Esophagus squamous epithelium (tissue), 5 donors: Measurements from ENCODE around the gene STXBP5L. TPM values are rescaled to one million over a fixed set of nuclear protein-coding genes. Genes with fewer than 3 reads are reported as not detected.
A peak's percentile ranks its signal among the peaks of the same experiment; 100 is the strongest.

Experiments
- DNase-seq: peaks from one replicate; lab custom pipeline; 2025; lab: John Stamatoyannopoulos, UW
- H3K27ac ChIP-seq, 4 donors: fragments of 200-600 bp; sonication (generic); one replicate each; pipeline ENCODE4 v1.5.1; 2016 to 2019; ENCODE audit warnings: mild to moderate bottlenecking in 1 of 4
- H3K27me3 ChIP-seq, 4 donors: fragments of 200-600 bp; sonication (generic); 1 replicate in 3 of 4; 2 replicates in 1 of 4; pipeline versions ENCODE4 v1.5.1 to v1.6.0; 2017 to 2021; ENCODE audit warnings: antibody characterized with exemption in 1 of 4
- H3K36me3 ChIP-seq, 3 donors: fragments of 200-600 bp; sonication (generic); one replicate each; pipeline ENCODE4 v1.5.1; 2016 to 2019
- H3K4me1 ChIP-seq, 3 donors: fragments of 200-600 bp; sonication (generic); one replicate each; pipeline ENCODE4 v1.5.1; 2017 to 2019
- H3K4me3 ChIP-seq, 4 donors: fragments of 200-600 bp; sonication (generic); 1 replicate in 3 of 4; 2 replicates in 1 of 4; pipeline ENCODE4 v1.5.1; 2016 to 2019; ENCODE audit warnings: mild to moderate bottlenecking in 2 of 4, moderate library complexity in 1 of 4
- H3K9me3 ChIP-seq, 3 donors: fragments of 200-600 bp; sonication (generic); one replicate each; pipeline ENCODE4 v1.5.1; 2016 to 2019
- POLR2A ChIP-seq, 4 donors: fragments of 450-650 bp; IDR thresholded peaks; one replicate each; pipeline ENCODE4 v1.6.1; 2017; ENCODE audit warnings: antibody characterized with exemption in 4 of 4, mild to moderate bottlenecking in 4 of 4, moderate library complexity in 3 of 4
- WGBS, 2 donors: methylation state at CpG; one replicate each; pipeline ENCODE4 v1.1.5; 2018; 5-methylcytosine and 5-hydroxymethylcytosine counted together
- intact Hi-C: fragments of 100-400 bp; cut with DNase I; formaldehyde crosslinking; loops from one replicate; pipeline ENCODE4 v1.15.0; 2022
- total RNA-seq, 4 donors: library from RNA; depleted of rRNA; stranded (reverse); fragments of >200 nt; gene quantifications; one replicate each; pipeline ENCODE4 v1.1.0, GENCODE V29; 2016
- TF ChIP-seq, protein P1 (sequence below), 6 experiments: fragments of 450-650 bp in 4 of 6; fragments of 200-600 bp in 2 of 6; sonication (generic) in 2 of 6; IDR thresholded peaks; one replicate each; pipeline ENCODE4 v1.5.1; 2016 to 2019; ENCODE audit warnings: antibody characterized with exemption in 6 of 6, mild to moderate bottlenecking in 4 of 6, moderate library complexity in 4 of 6
- donor health status: DM: yes; HTN: yes; CAD: no.

STXBP5L gene
- total RNA-seq: 1 to 10 TPM in 1 of 4 donors, under 1 TPM in 2, not detected in 1; 0.04 to 1.9 (median 0.18) TPM

DNA sequence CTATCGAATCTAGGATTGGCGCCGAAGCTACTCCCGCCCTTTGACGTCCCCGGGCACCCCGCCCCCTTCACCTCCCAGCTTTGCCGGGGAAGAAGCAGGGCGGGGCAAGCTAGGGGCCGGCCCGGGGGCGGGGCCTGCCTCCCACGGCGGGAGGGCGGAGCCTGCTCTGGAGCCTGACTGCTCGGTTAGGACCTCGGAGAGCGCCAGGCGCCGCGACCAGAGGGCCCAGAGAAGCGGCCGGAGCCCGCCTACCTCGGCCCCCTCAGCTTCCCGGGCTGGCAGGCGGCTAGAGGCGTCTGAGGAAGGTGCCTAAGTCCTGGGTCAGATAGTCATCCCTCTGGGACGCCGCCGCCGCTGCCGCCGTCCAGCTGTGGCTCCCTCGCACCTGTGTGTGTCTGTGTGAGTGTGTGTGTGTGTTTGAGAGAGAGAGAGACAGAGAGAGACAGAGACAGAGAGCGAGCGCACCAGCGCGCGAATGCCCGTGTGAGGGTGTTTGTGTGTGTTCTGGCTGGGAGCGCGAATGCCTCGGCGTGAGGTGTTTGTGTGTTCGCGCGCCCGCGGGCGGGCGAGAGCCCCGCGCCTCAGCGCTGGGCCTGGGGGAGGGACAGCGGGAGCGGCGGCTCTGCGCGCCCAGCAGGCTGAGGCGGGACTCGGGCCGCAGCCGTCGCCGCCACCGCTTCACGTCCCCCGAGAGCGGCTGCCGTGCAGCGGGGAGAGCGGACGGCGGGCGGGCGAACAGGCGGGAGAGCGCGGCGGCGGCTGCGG is at the start of gene STXBP5L:
TSS of gene STXBP5L (plus strand) at position 176 of the 765 bp plus-strand sequence. CDS start 1,374 bp downstream, outside the sequence.
- Histone ChIP-seq H3K4me1 (peaks cover 0 to 22% (median 11%) of the 10 kb centered on the region in 3 donors), H3K9me3 (no peaks in the 10 kb centered on the region), H3K27ac (no peak within 1 kb of the TSS), H3K4me3 (peak within 1 kb of the TSS; percentile 32 to 68 (median 44)), H3K36me3 (no peaks in the 10 kb centered on the region), H3K27me3 (peaks cover 0 to 58% (median 12%) of the 10 kb centered on the region in 4 donors)
- TF ChIP-seq, protein P1, sequence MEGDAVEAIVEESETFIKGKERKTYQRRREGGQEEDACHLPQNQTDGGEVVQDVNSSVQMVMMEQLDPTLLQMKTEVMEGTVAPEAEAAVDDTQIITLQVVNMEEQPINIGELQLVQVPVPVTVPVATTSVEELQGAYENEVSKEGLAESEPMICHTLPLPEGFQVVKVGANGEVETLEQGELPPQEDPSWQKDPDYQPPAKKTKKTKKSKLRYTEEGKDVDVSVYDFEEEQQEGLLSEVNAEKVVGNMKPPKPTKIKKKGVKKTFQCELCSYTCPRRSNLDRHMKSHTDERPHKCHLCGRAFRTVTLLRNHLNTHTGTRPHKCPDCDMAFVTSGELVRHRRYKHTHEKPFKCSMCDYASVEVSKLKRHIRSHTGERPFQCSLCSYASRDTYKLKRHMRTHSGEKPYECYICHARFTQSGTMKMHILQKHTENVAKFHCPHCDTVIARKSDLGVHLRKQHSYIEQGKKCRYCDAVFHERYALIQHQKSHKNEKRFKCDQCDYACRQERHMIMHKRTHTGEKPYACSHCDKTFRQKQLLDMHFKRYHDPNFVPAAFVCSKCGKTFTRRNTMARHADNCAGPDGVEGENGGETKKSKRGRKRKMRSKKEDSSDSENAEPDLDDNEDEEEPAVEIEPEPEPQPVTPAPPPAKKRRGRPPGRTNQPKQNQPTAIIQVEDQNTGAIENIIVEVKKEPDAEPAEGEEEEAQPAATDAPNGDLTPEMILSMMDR (IDR thresholded peaks at IDR 0.05): no peak
- TF ChIP-seq POLR2A (IDR thresholded peaks at IDR 0.05): no peak
- 0 to 11% methylated on average over 9 to 13 of the region's 83 CpGs for WGBS, 2 donors
- no peak for DNase-seq
- intact Hi-C loops: no loop called here

DNA sequence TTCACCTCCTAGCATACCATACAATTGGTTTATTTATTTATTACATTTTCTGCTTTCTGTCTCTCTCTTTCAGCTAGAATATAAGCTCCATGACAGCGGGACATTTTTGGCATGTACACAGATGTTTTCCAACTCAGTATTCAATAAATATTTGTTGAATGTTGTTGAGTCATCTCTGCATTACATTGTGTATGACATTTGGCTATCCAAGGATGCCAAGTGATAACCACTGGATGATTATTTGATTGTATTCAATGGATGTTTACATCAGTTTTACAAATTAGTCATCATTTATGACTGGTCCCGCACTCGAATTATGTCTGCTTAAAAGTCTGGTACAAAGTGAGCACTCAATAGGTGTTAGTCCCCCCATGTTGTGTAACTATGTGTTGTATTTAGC is 49.5 kb upstream of the STXBP5L start:
- TF ChIP-seq POLR2A (IDR thresholded peaks at IDR 0.05): no peak
- TF ChIP-seq, protein P1 (IDR thresholded peaks at IDR 0.05): no peak
- no peak for DNase-seq
- Histone ChIP-seq H3K4me3 (no peak overlapping the region), H3K9me3 (no peaks in the 10 kb centered on the region), H3K4me1 (no peaks in the 10 kb centered on the region), H3K27me3 (no peaks in the 10 kb centered on the region), H3K36me3 (no peaks in the 10 kb centered on the region), H3K27ac (no peak overlapping the region)
- 72 to 75% methylated on average over 3 of the region's 3 CpGs for WGBS, 2 donors
- intact Hi-C loops: no loop called here

DNA sequence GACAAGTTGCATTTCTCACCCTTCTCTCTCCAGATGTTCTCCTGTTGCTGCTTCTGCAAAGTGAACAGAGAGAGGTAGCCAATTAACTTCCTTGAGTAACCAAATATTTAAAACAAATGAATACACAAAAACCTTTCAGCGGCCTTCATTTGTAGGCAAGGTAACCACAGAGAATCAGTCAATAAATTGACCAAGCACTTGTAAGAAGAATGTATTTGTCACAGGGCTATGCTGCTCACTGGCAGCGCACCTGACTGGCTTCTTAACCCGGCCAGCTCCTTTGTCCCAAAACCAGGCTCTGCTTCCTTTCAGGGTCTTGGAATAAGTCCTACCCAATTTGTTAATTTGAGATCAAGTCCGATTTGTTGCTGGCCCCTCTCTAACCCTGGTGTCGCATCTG is 43.5 kb upstream of the STXBP5L start:
- TF ChIP-seq, protein P1 (IDR thresholded peaks at IDR 0.05): no peak
- TF ChIP-seq POLR2A (IDR thresholded peaks at IDR 0.05): no peak
- no peak for DNase-seq
- Histone ChIP-seq H3K27ac (no peak overlapping the region), H3K9me3 (no peaks in the 10 kb centered on the region), H3K36me3 (no peaks in the 10 kb centered on the region), H3K4me3 (no peak overlapping the region), H3K27me3 (no peaks in the 10 kb centered on the region), H3K4me1 (no peaks in the 10 kb centered on the region)
- 47 to 55% methylated on average over 5 of the region's 5 CpGs for WGBS, 2 donors
- intact Hi-C loops: no loop called here

DNA sequence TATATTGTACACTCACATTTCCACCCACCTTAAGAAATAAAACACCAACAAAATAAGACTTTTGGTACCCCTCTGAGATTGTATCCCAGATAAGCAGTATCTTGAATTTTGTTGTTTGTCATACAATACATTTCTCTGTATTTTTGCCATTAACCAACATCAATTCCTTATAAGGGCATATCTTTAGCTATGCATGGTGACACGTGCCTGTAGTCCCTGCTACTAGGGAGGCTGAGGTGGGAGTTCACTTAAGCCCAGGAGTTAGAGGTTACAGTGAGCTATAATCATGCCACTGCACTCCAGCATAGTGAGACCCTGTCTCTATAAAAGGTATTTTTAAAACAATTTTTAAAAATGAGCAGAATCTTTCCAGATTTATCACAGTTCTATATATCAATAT is 32.5 kb upstream of the STXBP5L start:
- Histone ChIP-seq H3K36me3 (no peaks in the 10 kb centered on the region), H3K9me3 (no peaks in the 10 kb centered on the region), H3K27ac (no peak overlapping the region), H3K4me3 (no peak overlapping the region), H3K27me3 (no peaks in the 10 kb centered on the region), H3K4me1 (no peaks in the 10 kb centered on the region)
- no peak for DNase-seq
- TF ChIP-seq POLR2A (IDR thresholded peaks at IDR 0.05): no peak
- TF ChIP-seq, protein P1 (IDR thresholded peaks at IDR 0.05): no peak
- 18 to 36% methylated on average over 1 of the region's 1 CpG for WGBS, 2 donors
- intact Hi-C loops: no loop called here

DNA sequence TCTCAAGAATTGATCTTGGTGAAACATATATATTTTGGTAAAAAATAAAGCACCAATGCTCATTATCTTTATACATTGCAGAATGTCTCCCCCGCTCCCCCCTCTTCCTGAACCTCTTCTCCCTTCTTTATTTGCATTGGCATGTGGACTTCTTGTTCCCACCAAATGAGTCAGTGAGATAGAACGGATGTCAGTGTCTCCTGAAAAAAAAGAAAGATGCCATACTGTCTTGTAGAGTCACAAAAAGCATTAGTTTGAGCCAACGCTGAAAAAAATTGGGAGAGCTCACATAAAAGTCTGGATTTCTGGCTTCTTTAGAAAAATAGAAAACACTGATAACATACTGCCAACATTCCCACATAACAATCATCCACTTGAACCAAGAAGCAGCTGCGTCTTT is 32.0 kb upstream of the STXBP5L start:
- Histone ChIP-seq H3K9me3 (no peaks in the 10 kb centered on the region), H3K4me1 (no peaks in the 10 kb centered on the region), H3K4me3 (no peak overlapping the region), H3K27me3 (no peaks in the 10 kb centered on the region), H3K36me3 (no peaks in the 10 kb centered on the region), H3K27ac (no peak overlapping the region)
- no peak for DNase-seq
- intact Hi-C loops: no loop called here
- WGBS, 2 donors: 47 to 50% methylated on average over 4 of the region's 4 CpGs
- no peak for TF ChIP-seq POLR2A (IDR thresholded peaks at IDR 0.05)
- TF ChIP-seq, protein P1 (IDR thresholded peaks at IDR 0.05): no peak
